CD4-positive, alpha-beta memory T cell (primary cell): ENCODE measurements around the gene MED4. TPM values are rescaled to one million over a fixed set of nuclear protein-coding genes. Genes with fewer than 3 reads are reported as not detected.

Source experiments
- CTCF ChIA-PET: fragments of 350-600 bp; sonication (Branson Sonifier 250); formaldehyde crosslinking; loops from one replicate; lab custom pipeline; 2021; ENCODE audit warnings: inconsistent platforms; ENCODE audit not compliant: partially characterized antibody; lab: Charles Lee
- POLR2A ChIA-PET: fragments of 350-600 bp; sonication (Branson Sonifier 250); formaldehyde crosslinking; loops from one replicate; lab custom pipeline; 2021; ENCODE audit not compliant: partially characterized antibody; lab: Charles Lee
- DNase-seq, 5 donors: peaks; one replicate each; pipeline versions ENCODE4 v3.0.0 to v3.0.0-alpha.2; 2020 to 2022; ENCODE audit warnings: mixed read lengths in 1 of 5
- H3K27ac ChIP-seq: one replicate; pipeline ENCODE4 v1.7.0; 2013; ENCODE audit warnings: low read depth, low read length
- H3K27me3 ChIP-seq: 2 replicates; pipeline ENCODE4 v1.7.0; 2013; ENCODE audit warnings: mild to moderate bottlenecking, low read length, moderate library complexity; ENCODE audit not compliant: insufficient read depth
- H3K36me3 ChIP-seq: 2 replicates; pipeline ENCODE4 v1.7.0; 2013; ENCODE audit warnings: mild to moderate bottlenecking, low read length, moderate library complexity; ENCODE audit not compliant: insufficient read depth
- H3K4me1 ChIP-seq: 2 replicates; pipeline ENCODE4 v1.7.0; 2013; ENCODE audit warnings: mild to moderate bottlenecking, low read length, moderate library complexity; ENCODE audit not compliant: insufficient read depth
- H3K4me3 ChIP-seq, 2 donors: one replicate each; pipeline ENCODE4 v1.7.0; 2013; ENCODE audit warnings: low read length in 2 of 2, mild to moderate bottlenecking in 1 of 2
- H3K9me3 ChIP-seq, 2 donors: one replicate each; pipeline ENCODE4 v1.7.0; 2013; ENCODE audit warnings: low read length in 2 of 2, control low read depth in 1 of 2; ENCODE audit not compliant: control insufficient read depth in 1 of 2
- H3K27ac Mint-ChIP-seq, 7 donors: one replicate each; pipeline ENCODE4 v1.8.0; 2020 to 2021; ENCODE audit warnings: mixed read lengths in 7 of 7, mild to moderate bottlenecking in 6 of 7, inconsistent platforms in 3 of 7, moderate library complexity in 3 of 7
- H3K27me3 Mint-ChIP-seq, 2 donors: one replicate each; pipeline ENCODE4 v1.8.0; 2020 to 2021; ENCODE audit warnings: mixed read lengths in 2 of 2
- H3K36me3 Mint-ChIP-seq, 2 donors: one replicate each; pipeline ENCODE4 v1.8.0; 2020 to 2021; ENCODE audit warnings: mixed read lengths in 2 of 2, inconsistent platforms in 1 of 2, mild to moderate bottlenecking in 1 of 2
- H3K4me1 Mint-ChIP-seq, 4 donors: one replicate each; pipeline ENCODE4 v1.8.0; 2020 to 2021; ENCODE audit warnings: mixed read lengths in 4 of 4, mild to moderate bottlenecking in 1 of 4
- H3K4me3 Mint-ChIP-seq, 8 donors: one replicate each; pipeline ENCODE4 v1.8.0; 2020 to 2021; ENCODE audit warnings: mixed read lengths in 8 of 8, mild to moderate bottlenecking in 7 of 8, moderate library complexity in 6 of 8, inconsistent platforms in 3 of 8
- H3K9me3 Mint-ChIP-seq, 8 donors: one replicate each; pipeline ENCODE4 v1.8.0; 2020 to 2021; ENCODE audit warnings: mixed read lengths in 8 of 8, mild to moderate bottlenecking in 5 of 8, inconsistent platforms in 3 of 8, moderate library complexity in 1 of 8
- intact Hi-C: fragments of 100-400 bp; cut with micrococcal nuclease; formaldehyde crosslinking; loops from one replicate; pipeline ENCODE4 v1.15.1; 2023
- polyA plus RNA-seq, 2 donors: library from polyadenylated mRNA; unstranded; fragments of 300-500 nt; fragmentation: Illumina TruSeq; gene quantifications; one replicate each; pipeline ENCODE4 v1.2.3, GENCODE V29; 2021
- total RNA-seq, 2 experiments: library from RNA; stranded (reverse); gene quantifications; one replicate each; pipeline ENCODE4 v1.2.3, GENCODE V29; 2021

The MED4 gene
- total and polyA plus RNA-seq, 4 experiments from 2014 or later = 50.6 to 132 (median 71.2) TPM

DNA sequence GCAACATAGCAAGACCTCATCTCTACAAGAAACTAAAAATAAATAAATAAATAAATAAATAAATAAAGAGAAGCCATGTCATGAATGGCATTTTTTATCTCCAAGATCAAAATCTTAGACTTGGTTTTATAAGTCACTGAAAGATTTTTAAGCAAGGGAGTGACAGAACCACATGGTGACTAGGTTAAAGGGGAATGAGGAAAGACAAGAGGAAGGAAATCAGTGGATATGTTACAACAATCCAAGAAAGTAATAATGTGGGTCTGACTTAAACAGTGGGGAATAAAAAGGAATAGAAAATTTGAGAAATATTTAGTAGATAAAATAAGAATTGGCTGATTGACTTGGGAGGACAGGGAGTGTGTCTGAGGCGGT is 18.8 kb upstream of the MED4 start:
- Histone ChIP-seq H3K4me3 (no peak overlapping the region), H3K4me1 (no peaks in the 10 kb centered on the region), H3K27me3 (no peaks in the 10 kb centered on the region), H3K9me3 (no peaks in the 10 kb centered on the region), H3K27ac (no peak overlapping the region), H3K36me3 (no peaks in the 10 kb centered on the region)
- ChIA-PET CTCF (no interaction called here), POLR2A (interaction anchor here (0.8 kb wide), 1 partner anchor 13 kb away, joined by 3 read pairs; no protein-coding TSS in a partner anchor)
- Mint-ChIP-seq H3K27ac (no peak overlapping the region), H3K36me3 (no peaks in the 10 kb centered on the region), H3K9me3 (no peaks in the 10 kb centered on the region), H3K4me1 (no peaks in the 10 kb centered on the region), H3K4me3 (no peak overlapping the region), H3K27me3 (peaks cover 3 to 14% of the 10 kb centered on the region in 2 donors)
- no peak for DNase-seq
- intact Hi-C loops = no loop called here

- no peaks in the 10 kb centered on the region for H3K9me3 ChIP-seq
- no peaks in the 10 kb centered on the region for H3K36me3 ChIP-seq
- Mint-ChIP-seq H3K4me3 (no peak overlapping the region), H3K9me3 (no peaks in the 10 kb centered on the region), H3K36me3 (no peaks in the 10 kb centered on the region), H3K4me1 (no peaks in the 10 kb centered on the region), H3K27me3 (peaks cover 3 to 14% of the 10 kb centered on the region in 2 donors), H3K27ac (no peak overlapping the region)
- no peak for DNase-seq
- no peaks in the 10 kb centered on the region for H3K4me1 ChIP-seq
- H3K4me3 ChIP-seq = no peak overlapping the region
- ChIA-PET POLR2A (interaction anchor here (0.6 kb wide), 1 partner anchor 124 kb away, joined by 3 read pairs; no protein-coding TSS in a partner anchor), CTCF (interaction anchor here (1.4 kb wide), 1 partner anchor 18 kb away, joined by 6 read pairs; the partner anchor contains the start of gene MED4)
- intact Hi-C loops = no loop called here
- H3K27ac ChIP-seq = no peak overlapping the region
- no peaks in the 10 kb centered on the region for H3K27me3 ChIP-seq
These were observed 18.2 kb upstream of the MED4 start for GRCh38 chr13:48112896-48113755.

GRCh38 chr13:48110931-48111721 is 16.2 kb upstream of the MED4 start:
- Histone ChIP-seq H3K27ac (no peak overlapping the region), H3K9me3 (no peaks in the 10 kb centered on the region), H3K4me1 (no peaks in the 10 kb centered on the region), H3K4me3 (no peak overlapping the region), H3K36me3 (no peaks in the 10 kb centered on the region), H3K27me3 (no peaks in the 10 kb centered on the region)
- no peak for DNase-seq
- no peak overlapping the region for H3K27ac Mint-ChIP-seq
- ChIA-PET CTCF (no interaction called here), POLR2A (no interaction called here)
- H3K4me3 Mint-ChIP-seq = no peak overlapping the region
- no peaks in the 10 kb centered on the region for H3K36me3 Mint-ChIP-seq
- no peaks in the 10 kb centered on the region for H3K4me1 Mint-ChIP-seq
- peaks cover 0 to 2% (median 0%) of the 10 kb centered on the region in 8 donors for H3K9me3 Mint-ChIP-seq
- peaks cover 1 to 14% of the 10 kb centered on the region in 2 donors for H3K27me3 Mint-ChIP-seq
- intact Hi-C loops = no loop called here

DNA sequence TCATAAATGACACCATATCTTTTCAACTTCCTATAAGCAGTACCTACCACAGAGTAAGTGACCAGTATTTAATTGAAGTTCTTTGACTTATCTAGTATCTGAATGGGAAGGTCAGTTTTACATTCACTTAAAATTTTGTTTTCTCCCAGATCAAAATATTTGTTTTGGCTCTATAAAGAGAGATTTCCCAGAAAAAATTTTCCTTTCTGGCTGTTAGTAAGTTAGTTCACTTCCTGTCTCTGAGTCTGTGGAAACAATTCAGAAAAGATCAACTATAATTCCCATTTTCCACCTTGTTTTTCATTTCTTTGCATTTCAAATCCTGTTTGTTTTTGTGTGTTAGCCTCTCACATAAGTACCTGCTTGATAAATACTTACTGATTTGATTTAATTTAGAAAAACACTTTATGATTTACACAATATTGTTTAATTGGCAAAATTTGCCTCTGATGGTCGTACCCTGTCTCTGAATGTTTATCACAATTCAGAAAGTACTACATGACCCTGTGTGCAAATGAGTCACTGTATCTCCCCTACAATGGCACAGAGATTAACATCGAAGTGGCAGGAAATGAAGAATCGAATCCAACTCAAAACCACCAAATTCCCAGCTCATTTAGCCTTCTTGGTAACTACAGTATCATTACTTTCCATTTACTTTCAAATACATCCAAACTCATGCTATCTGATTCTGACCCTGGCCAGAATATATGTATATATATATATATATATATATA is 15.4 kb upstream of the MED4 start:
- no peak for DNase-seq
- H3K27ac ChIP-seq = no peak overlapping the region
- ChIA-PET CTCF (no interaction called here), POLR2A (no interaction called here)
- Mint-ChIP-seq H3K27me3 (peaks cover 1 to 10% of the 10 kb centered on the region in 2 donors), H3K4me1 (no peaks in the 10 kb centered on the region), H3K9me3 (peaks cover 0 to 2% (median 0%) of the 10 kb centered on the region in 8 donors), H3K36me3 (no peaks in the 10 kb centered on the region), H3K4me3 (no peak overlapping the region), H3K27ac (no peak overlapping the region)
- no peaks in the 10 kb centered on the region for H3K27me3 ChIP-seq
- H3K9me3 ChIP-seq = no peaks in the 10 kb centered on the region
- no peaks in the 10 kb centered on the region for H3K36me3 ChIP-seq
- H3K4me3 ChIP-seq = no peak overlapping the region
- no peaks in the 10 kb centered on the region for H3K4me1 ChIP-seq
- intact Hi-C loops = no loop called here

- Mint-ChIP-seq H3K36me3 (no peaks in the 10 kb centered on the region), H3K27ac (no peak overlapping the region), H3K4me1 (no peaks in the 10 kb centered on the region), H3K9me3 (peaks cover 0 to 2% (median 0%) of the 10 kb centered on the region in 8 donors), H3K4me3 (no peak overlapping the region), H3K27me3 (peaks cover under 1 to 4% of the 10 kb centered on the region in 2 donors)
- no peak for DNase-seq
- Histone ChIP-seq H3K27ac (no peak overlapping the region), H3K4me3 (no peak overlapping the region), H3K4me1 (no peaks in the 10 kb centered on the region), H3K9me3 (no peaks in the 10 kb centered on the region), H3K36me3 (no peaks in the 10 kb centered on the region), H3K27me3 (no peaks in the 10 kb centered on the region)
- POLR2A ChIA-PET = no interaction called here
- intact Hi-C loops = no loop called here
- CTCF ChIA-PET = no interaction called here
These were observed 13.2 kb upstream of the MED4 start for GRCh38 chr13:48108106-48108505.

GRCh38 chr13:48097793-48098192 is 2.9 kb upstream of the MED4 start:
- H3K4me3 ChIP-seq = no peak overlapping the region
- intact Hi-C loops = loop anchor here (5.0 kb wide), 1 partner anchor 1345 kb away; the partner anchor contains the start of genes CAB39L and SETDB2
- peaks cover 12 to 29% (median 21%) of the 10 kb centered on the region in 4 donors for H3K4me1 Mint-ChIP-seq
- H3K9me3 Mint-ChIP-seq = peaks cover 0 to 2% (median 0%) of the 10 kb centered on the region in 8 donors
- H3K27me3 ChIP-seq = no peaks in the 10 kb centered on the region
- H3K27ac ChIP-seq = no peak overlapping the region
- ChIA-PET POLR2A (interaction anchor here (1.5 kb wide), 1 partner anchor 137 kb away, joined by 5 read pairs; no protein-coding TSS in a partner anchor), CTCF (interaction anchor here (1.1 to 1.6 kb wide), 2 partner anchors 60 kb away, joined by 3 to 6 read pairs; partner anchors contain the start of gene NUDT15)
- no peak for DNase-seq
- H3K36me3 ChIP-seq = no peaks in the 10 kb centered on the region
- peaks cover 0 to 10% of the 10 kb centered on the region in 2 donors for H3K36me3 Mint-ChIP-seq
- H3K4me1 ChIP-seq = peaks cover 16% of the 10 kb centered on the region
- H3K27me3 Mint-ChIP-seq = peaks cover 5 to 6% of the 10 kb centered on the region in 2 donors
- H3K4me3 Mint-ChIP-seq = no peak overlapping the region
- no peak overlapping the region for H3K27ac Mint-ChIP-seq
- no peaks in the 10 kb centered on the region for H3K9me3 ChIP-seq
